Kidney capillary endothelial cell (primary cell): Measurements from ENCODE around the gene RBM8A.

ENCODE experiments used
- DNase-seq: peaks from one replicate; pipeline ENCODE4 v3.0.0-alpha.2; 2018; ENCODE audit warnings: low spot score

RBM8A gene

GRCh38 chr1:145877923-145878486 is 49.3 kb downstream of the RBM8A start:
- no peak for DNase-seq

- no peak for DNase-seq
Measured at GRCh38 chr1:145874646-145875045, 52.6 kb downstream of the RBM8A start.

- no peak for DNase-seq
Measured at GRCh38 chr1:145871994-145872924, 55.0 kb downstream of the RBM8A start.
